CMK (cell line): Measurements from ENCODE around the gene XRCC1.
"Not testable (repeated sequence)": the region's sequence is repeated elsewhere in the genome, so short reads cannot be mapped to it uniquely, and the experiment has no call there.

Source experiments
- DNase-seq: peaks from one replicate; pipeline ENCODE4 v3.0.0-alpha.2; 2010; ENCODE audit warnings: low read depth

The XRCC1 gene

GRCh38 chr19:43600326-43600725, 25.0 kb upstream of the XRCC1 start:
- not testable (repeated sequence) for DNase-seq

- no peak for DNase-seq
These were observed 24.4 kb upstream of the XRCC1 start for GRCh38 chr19:43599635-43600295.

GRCh38 chr19:43598445-43599240, 23.3 kb upstream of the XRCC1 start:
- no peak for DNase-seq

GRCh38 chr19:43597876-43598275, 22.5 kb upstream of the XRCC1 start:
- no peak for DNase-seq

DNA sequence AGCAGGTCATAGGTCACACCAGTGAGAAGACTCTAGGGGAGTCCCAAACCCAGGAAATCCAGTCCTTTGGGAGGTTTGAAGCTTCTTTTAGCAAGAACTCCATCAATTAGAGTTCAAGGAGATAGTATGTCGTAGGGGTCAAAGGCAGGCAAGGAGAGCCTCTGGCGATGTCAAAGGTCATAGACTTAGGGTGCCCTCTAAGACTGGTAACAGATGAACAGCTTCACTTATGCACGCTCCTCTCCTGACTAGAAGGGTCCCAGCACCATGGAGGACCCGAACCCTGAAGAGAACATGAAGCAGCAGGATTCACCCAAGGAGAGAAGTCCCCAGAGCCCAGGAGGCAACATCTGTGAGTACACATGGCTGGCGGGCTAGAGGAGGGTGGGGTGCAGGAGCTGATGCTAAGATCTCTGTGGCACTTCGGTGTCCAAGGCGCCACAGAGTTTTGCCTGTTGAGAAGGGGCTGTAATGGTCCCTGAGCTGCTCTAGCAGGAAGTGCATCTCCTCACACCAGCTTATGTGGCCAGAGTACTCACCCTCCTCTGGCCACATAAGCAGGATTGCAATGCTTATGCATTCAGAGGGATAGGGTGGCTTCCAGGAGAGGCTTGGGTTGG, 21.6 kb upstream of the XRCC1 start:
- DNase-seq: no peak

- DNase-seq: peak; percentile 98
These were observed 20.9 kb upstream of the XRCC1 start, which contains the start of the genes IRGQ and ZNF576 for GRCh38 chr19:43595999-43596841. IRGQ (minus strand) TSS chr19:43596134; CDS start chr19:43595338, 796 bp downstream. ZNF576 (plus strand) TSS chr19:43596595; CDS start chr19:43597109, 514 bp downstream.

DNA sequence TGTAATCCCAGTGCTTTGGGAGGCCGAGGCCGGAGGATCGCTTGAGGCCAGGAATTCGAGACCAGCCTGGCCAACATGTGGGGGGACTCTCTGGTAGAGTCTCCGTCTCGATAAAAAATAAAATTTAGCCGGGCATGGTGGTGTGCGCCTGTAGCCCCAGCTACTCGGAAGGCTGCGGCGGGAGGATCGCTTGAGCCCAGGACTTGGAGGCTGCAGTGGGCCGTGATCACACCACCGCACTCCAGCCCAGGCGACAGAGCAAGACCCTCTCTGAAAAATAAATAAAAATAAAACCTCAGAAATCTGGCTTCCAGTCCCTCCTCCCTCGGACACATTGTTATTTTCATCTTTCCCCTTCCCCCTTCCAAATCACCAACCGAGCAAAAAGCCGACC, 20.3 kb upstream of the XRCC1 start:
- no peak for DNase-seq

DNA sequence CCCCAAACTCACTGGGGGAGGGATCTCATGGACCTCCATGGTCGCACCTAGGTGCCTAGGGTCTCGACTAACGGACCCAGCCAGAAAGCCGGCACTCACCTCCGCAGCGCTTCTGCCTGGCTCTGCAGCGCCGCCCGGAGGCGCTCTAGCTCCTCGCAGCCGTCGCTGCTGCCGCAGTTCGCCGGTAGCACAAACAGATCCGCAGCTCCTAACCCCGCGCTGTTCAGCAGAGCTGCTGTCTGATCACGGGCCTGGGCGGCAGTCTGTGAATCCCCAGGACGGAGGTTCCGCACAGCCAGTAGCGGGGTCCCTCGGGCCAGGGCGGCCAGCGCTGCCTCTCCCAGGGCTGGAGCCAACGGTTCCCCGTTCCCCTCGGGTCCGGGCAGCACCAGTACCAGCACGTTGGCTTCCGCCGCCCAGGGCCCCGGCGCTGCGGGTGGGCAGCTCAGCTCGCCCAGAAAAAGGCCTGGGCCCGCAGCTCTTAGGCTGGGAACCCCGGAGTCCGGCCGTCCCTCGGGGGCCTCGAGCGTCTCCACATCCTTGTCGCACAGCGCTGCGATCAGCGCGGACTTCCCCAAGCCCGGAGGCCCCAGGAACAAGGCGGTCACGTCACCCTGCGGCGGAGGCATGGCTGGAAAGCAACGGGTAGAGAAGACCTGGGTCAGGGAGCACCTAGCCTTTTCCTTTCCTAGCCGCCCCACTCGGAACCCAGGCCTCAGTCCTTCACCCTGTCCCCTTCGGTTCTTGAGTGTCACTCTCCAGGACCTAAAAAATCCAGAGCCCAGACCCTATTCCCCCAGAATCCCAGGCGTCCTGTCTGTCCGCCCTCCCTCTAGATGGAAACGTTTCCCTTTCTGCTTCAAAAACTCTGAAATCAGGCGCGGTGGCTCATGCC, 19.6 kb upstream of the XRCC1 start:
- no peak for DNase-seq

DNA sequence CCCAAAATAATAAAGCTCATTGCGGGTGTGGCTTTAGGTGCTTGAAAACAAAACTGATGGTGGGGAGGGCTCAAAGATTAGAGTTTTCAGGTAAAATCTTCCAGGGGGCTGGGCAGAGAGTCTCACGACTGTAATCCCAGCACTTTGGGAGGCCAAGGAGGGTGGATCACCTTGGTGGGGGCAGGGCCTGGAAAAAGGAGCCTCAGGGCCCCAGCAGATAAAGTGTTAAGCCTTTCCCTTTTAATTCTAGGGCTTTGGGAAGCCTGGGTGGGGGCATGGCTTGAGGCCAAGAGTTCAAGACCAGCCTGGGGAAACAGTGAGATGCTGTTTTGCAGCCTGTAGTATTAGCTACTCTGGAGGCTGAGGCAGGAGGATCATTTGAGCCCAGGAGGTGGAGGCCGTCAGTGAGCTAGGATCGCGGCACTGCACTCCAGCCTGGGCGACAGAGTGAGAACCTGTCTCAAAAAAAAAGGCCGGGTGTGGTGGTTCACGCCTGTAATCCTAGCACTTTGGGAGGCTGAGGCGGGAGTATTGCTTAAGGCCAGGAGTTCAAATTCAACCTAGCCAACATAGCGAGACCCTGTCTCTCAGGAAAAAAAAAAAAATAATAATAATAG, 18.9 kb upstream of the XRCC1 start:
- no peak for DNase-seq

DNA sequence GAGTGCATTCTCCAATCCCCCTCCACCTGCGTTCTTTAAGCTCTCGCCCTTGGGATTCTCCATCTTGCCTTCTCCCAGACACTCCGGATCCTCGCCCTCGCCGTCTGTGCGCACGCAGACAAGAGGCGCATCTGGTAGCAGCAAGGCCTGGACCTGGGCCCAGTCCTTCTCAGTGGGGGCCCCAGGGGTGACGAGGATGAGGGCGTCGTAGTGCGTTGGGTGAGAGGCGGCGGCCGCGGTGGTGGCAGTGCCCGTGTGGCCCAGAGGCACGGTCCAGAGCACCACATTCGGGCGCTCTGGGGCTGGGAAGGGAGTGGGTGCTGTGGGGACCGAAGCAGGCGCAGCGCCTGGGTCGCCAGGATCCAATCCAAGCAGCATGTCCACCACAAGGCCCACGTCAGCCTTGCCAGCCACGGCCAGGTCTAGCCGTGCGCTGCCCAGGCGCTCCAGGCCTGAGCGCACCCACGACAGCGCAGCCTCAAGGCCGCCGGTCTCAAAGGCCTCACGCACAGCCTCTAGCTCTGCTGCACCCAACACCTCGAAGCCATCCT, 17.5 kb upstream of the XRCC1 start:
- no peak for DNase-seq

GRCh38 chr19:43591904-43592772, 16.8 kb upstream of the XRCC1 start:
- DNase-seq: no peak

DNA sequence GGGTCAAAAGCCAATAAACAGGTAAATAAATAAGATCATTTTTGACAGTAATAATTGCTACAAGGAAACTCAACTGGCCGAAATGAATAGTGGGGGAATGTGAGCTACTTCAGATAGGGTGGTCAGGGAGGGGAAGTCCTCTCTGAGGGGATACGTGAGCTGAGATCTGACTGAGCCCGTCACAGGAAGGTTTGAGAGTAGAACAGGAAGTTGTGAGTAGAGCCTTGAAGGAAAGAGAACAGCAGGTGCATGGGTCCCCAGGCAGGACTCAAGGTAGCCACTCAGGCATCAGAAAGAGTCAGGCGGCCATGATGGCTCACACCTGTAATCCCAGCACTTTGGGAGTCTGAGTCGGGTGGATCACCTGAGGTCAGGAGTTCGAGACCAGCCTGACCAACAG, 14.4 kb upstream of the XRCC1 start:
- no peak for DNase-seq

DNA sequence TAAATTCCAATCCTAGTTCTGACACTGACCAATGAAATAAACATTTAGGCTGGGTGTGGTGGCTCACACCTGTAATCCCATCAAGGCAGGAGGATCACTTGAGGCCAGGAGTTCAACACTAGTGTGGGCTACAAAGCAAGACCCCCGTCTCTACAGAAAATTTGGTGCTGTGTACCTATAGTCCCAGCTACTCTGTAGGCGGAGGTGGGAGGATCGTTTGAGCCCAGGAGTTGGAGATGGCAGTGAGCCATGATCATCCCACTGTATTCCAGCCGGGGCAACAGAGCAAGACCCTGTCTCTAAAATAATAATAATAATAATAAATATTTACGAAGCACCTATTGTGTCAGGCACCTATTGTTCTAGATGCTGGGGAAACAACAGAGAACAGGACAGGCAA, 13.9 kb upstream of the XRCC1 start:
- no peak for DNase-seq

DNA sequence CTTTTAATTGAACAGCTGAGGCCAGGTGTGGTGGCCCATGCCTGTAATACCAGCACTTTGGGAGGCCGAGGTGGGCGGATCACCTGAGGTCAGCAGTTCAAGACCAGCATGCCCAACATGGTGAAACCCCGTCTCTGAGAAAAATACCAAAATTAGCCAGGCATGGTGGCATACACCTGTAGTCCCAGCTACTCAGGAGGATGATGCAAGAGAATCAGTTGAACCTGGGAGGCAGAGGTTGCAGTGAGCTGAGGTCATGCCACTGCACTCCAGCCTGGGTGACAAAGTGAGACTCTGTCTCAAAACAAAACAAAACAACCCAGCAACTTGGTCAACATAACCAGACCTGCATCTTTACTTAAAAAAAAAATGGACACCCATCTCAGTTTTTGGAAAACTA, 11.7 kb upstream of the XRCC1 start:
- not testable (repeated sequence) for DNase-seq

- DNase-seq: no peak
These were observed 11.0 kb upstream of the XRCC1 start for GRCh38 chr19:43586346-43586745.

GRCh38 chr19:43584484-43584883, 9.2 kb upstream of the XRCC1 start:
- DNase-seq: no peak

DNA sequence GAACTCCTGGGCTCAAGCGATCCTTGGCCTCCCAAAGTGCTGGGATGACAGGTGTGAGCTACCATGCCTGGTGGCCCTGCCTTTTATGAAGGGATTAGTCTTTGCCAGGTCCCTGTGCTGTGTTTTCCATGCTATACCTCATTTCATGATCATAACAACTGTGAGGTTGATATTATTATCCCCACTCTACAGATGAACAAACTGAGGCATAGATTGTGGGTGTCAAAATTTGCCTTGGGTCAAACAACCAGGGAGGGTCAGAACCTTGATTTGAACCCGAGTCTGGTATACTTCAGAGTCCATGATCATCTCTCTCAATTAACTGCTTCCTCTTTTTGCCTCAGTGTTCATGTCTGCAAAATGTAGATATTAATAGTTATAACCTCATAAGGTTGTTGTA, 7.2 kb upstream of the XRCC1 start:
- DNase-seq: no peak

DNA sequence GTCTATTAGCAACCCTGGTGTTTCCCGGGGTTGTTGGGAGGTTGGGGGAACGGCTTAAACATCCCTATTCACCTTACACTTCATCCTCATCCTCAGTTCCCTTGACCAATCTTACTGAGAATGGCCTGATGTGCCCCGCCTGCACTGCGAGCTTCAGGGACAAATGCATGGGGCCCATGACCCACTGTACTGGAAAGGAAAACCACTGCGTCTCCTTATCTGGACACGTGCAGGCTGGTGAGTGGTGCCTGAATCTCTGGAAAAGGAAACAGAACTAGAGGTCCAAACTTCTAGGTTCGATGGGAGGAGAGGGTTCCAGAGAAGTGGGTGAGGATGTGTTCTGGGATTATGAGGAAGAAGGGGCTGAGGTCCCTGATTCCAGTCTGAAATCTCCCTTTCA, 6.1 kb upstream of the XRCC1 start:
- DNase-seq: no peak

GRCh38 chr19:43578787-43579186, 3.5 kb upstream of the XRCC1 start:
- DNase-seq: no peak
